Measurements from ENCODE around the gene FHOD3. TPM values are rescaled to one million over a fixed set of nuclear protein-coding genes. Genes with fewer than 3 reads are reported as not detected.

FHOD3 gene
- total and polyA plus RNA-seq, 2 experiments from 2014 or later: 2.7 to 8.7 TPM

GRCh38 chr18:36288689-36289088, 8.8 kb upstream of the FHOD3 start:
- H3K36me3 Mint-ChIP-seq (ENCODE audit: low read depth): no peaks in the 10 kb centered on the region; the same call in 2 of the 3 replicates

More at GRCh38 chr18:36288689-36289088, 8.8 kb upstream of the FHOD3 start:
- Histone ChIP-seq H4K20me1 (replicated peaks; ENCODE audit: insufficient read depth) (no peaks in the 10 kb centered on the region), H3K4me3 (no peak overlapping the region), H3K4me1 (ENCODE audit: insufficient read depth) (no peaks in the 10 kb centered on the region), H3F3A (replicated peaks; ENCODE audit: low read depth) (no peaks in the 10 kb centered on the region), H2AFZ (no peak overlapping the region), H3K27ac (ENCODE audit: low read depth) (no peak overlapping the region), H3K4me2 (no peak overlapping the region), H3K36me3 (ENCODE audit: insufficient read depth) (no peaks in the 10 kb centered on the region), H3K79me2 (replicated peaks; ENCODE audit: insufficient read depth) (no peaks in the 10 kb centered on the region), H3K27me3 (ENCODE audit: insufficient read depth) (peaks cover 23% of the 10 kb centered on the region), H3K9me2 (ENCODE audit: insufficient read depth) (no peaks in the 10 kb centered on the region)
- peaks cover 10% of the 10 kb centered on the region for H3K9me3 Mint-ChIP-seq
- H3K27ac Mint-ChIP-seq: no peak overlapping the region
- H3K4me1 Mint-ChIP-seq: peaks cover 2% of the 10 kb centered on the region; the same call in 2 of the 3 replicates
- H3K4me3 Mint-ChIP-seq: no peak overlapping the region
- no peak for DNase-seq (ENCODE audit: low spot score)
- no peak for ATAC-seq
- TF ChIP-seq NANOG (IDR thresholded peaks at IDR 0.05; ENCODE audit: borderline replicate concordance) (no peak), EZH2 (IDR thresholded peaks at IDR 0.05; ENCODE audit: low read depth, unreplicated experiment) (no peak), JUNB (IDR thresholded peaks at IDR 0.05; ENCODE audit: unreplicated experiment) (no peak), STAT1 (IDR thresholded peaks at IDR 0.05; ENCODE audit: unreplicated experiment) (no peak), REST (IDR thresholded peaks at IDR 0.05; ENCODE audit: unreplicated experiment) (no peak), POLR2AphosphoS5 (IDR thresholded peaks at IDR 0.05; ENCODE audit: low read depth) (no peak), ZNF462 (CRISPR knock-in tag; IDR thresholded peaks at IDR 0.05) (no peak), ZNF114 (CRISPR knock-in tag; IDR thresholded peaks at IDR 0.05) (no peak), CTCF (conservative IDR thresholded peaks at IDR 0.05; ENCODE audit: low read depth in 2 of 2) (no peak), ETS1 (IDR thresholded peaks at IDR 0.05) (no peak)
- no peaks in the 10 kb centered on the region for H3K27me3 Mint-ChIP-seq (ENCODE audit: insufficient read depth, low read depth, poor library complexity)
